T-cell (primary cell): Measurements from ENCODE around the gene HIF1A. TPM values are rescaled to one million over a fixed set of nuclear protein-coding genes. Genes with fewer than 3 reads are reported as not detected.
A peak's percentile ranks its signal among the peaks of the same experiment; 100 is the strongest.
"Not testable (repeated sequence)": the region's sequence is repeated elsewhere in the genome, so short reads cannot be mapped to it uniquely, and the experiment has no call there.

ENCODE experiments used
- ATAC-seq, 4 experiments: fragments of 200-7000 bp in 3 of 4; fragments of 150-1000 bp in 1 of 4; cut with Tn5 transposase; replicated peaks in 1 of 4; 1 replicate in 3 of 4; 2 replicates in 1 of 4; pipeline ENCODE4 v1.10.0; 2021; ENCODE audit warnings: moderate library complexity in 3 of 4, mild to moderate bottlenecking in 2 of 4, moderate number of reproducible peaks in 1 of 4
- CTCF ChIA-PET, 2 donors: fragments of 300-600 bp; sonication (Branson Sonifier 250); formaldehyde crosslinking; loops; one replicate each; lab custom pipeline; 2022; ENCODE audit warnings: antibody characterized with exemption in 2 of 2; lab: Charles Lee
- POLR2A ChIA-PET, 2 donors: fragments of 300-600 bp; sonication (Branson Sonifier 250); formaldehyde crosslinking; loops; one replicate each; lab custom pipeline; 2022; ENCODE audit warnings: antibody characterized with exemption in 2 of 2; lab: Charles Lee
- DNase-seq, 35 experiments: peaks; one replicate each; pipeline versions ENCODE4 v3.0.0 to v3.0.0-alpha.2; 2013 to 2023
- H3K27ac ChIP-seq: one replicate; pipeline ENCODE4 v1.5.1; 2013; ENCODE audit warnings: low read length
- H3K27me3 ChIP-seq, 2 experiments: replicated peaks in 1 of 2; 1 replicate in 1 of 2; 2 replicates in 1 of 2; pipeline versions ENCODE4 v1.6.1 to v1.7.0; 2013; ENCODE audit warnings: low read length in 1 of 2, mixed read lengths in 1 of 2; ENCODE audit not compliant: control insufficient read depth in 2 of 2, insufficient read depth in 2 of 2; ENCODE audit errors: extremely low read depth in 1 of 2
- H3K36me3 ChIP-seq, 2 donors: 1 replicate in 1 of 2; 2 replicates in 1 of 2; pipeline versions ENCODE4 v1.6.1 to v1.7.0; 2013; ENCODE audit warnings: low read length in 1 of 2; ENCODE audit not compliant: control insufficient read depth in 2 of 2, insufficient read depth in 1 of 2; ENCODE audit errors: extremely low read depth in 1 of 2
- H3K4me1 ChIP-seq, 2 experiments: 1 replicate in 1 of 2; 2 replicates in 1 of 2; pipeline versions ENCODE4 v1.6.1 to v1.7.0; 2013; ENCODE audit warnings: low read length in 2 of 2, mixed read lengths in 1 of 2; ENCODE audit not compliant: insufficient read depth in 2 of 2, control insufficient read depth in 1 of 2; ENCODE audit errors: extremely low read depth in 1 of 2
- H3K4me3 ChIP-seq, 2 donors: 1 replicate in 1 of 2; 2 replicates in 1 of 2; pipeline versions ENCODE4 v1.5.1 to v1.7.0; 2013; ENCODE audit warnings: mild to moderate bottlenecking in 2 of 2, low read length in 1 of 2, moderate library complexity in 1 of 2; ENCODE audit not compliant: control insufficient read depth in 1 of 2; ENCODE audit errors: extremely low read depth in 1 of 2
- H3K9me3 ChIP-seq: 2 replicates; pipeline ENCODE4 v1.7.0; 2013
- H3K27ac Mint-ChIP-seq, 2 donors: one replicate each; pipeline ENCODE4 v1.8.0; 2020 to 2021; ENCODE audit warnings: mild to moderate bottlenecking in 2 of 2, mixed read lengths in 2 of 2
- H3K27me3 Mint-ChIP-seq, 2 donors: one replicate each; pipeline ENCODE4 v1.8.0; 2021 to 2022; ENCODE audit warnings: mixed read lengths in 2 of 2
- H3K36me3 Mint-ChIP-seq: one replicate; pipeline ENCODE4 v1.8.0; 2021; ENCODE audit warnings: mixed read lengths
- H3K4me1 Mint-ChIP-seq, 3 donors: one replicate each; pipeline ENCODE4 v1.8.0; 2020 to 2022; ENCODE audit warnings: mixed read lengths in 3 of 3, mild to moderate bottlenecking in 1 of 3
- H3K4me3 Mint-ChIP-seq, 3 donors: one replicate each; pipeline ENCODE4 v1.8.0; 2020 to 2022; ENCODE audit warnings: mild to moderate bottlenecking in 3 of 3, mixed read lengths in 3 of 3, moderate library complexity in 3 of 3
- H3K9me3 Mint-ChIP-seq, 3 donors: one replicate each; pipeline ENCODE4 v1.8.0; 2020 to 2022; ENCODE audit warnings: mixed read lengths in 3 of 3
- WGBS: methylation state at CpG from one replicate; pipeline ENCODE4 v1.1.5; 2013; ENCODE audit warnings: missing lambda C conversion rate; ENCODE audit not compliant: insufficient coverage; 5-methylcytosine and 5-hydroxymethylcytosine counted together
- total RNA-seq, 35 experiments: library from RNA in 6 of 35; stranded (reverse) in 6 of 35; fragments of 120-200 nt in 1 of 35; gene quantifications; one replicate each; pipeline versions ENCODE4 v1.2.1 to v1.2.4 and lab custom pipeline; 2013 to 2026

The HIF1A gene
- total RNA-seq, 5 donors from 2014 or later (not counting 1 experiment from before 2014, with no cell fraction given), result 80.2 to 200 (median 87.8) TPM

- DNase-seq (no peak), ATAC-seq (no peak)
- peak overlapping the region; percentile 40 to 49 for H3K4me3 ChIP-seq
- no CpG with 5 or more reads among the region's 8 CpGs for WGBS
- peaks cover 8 to 20% (median 11%) of the 10 kb centered on the region in 3 donors for H3K4me1 Mint-ChIP-seq
- peaks cover 6% of the 10 kb centered on the region for H3K36me3 Mint-ChIP-seq
- no peak overlapping the region for H3K27ac ChIP-seq
- no peaks in the 10 kb centered on the region for H3K9me3 Mint-ChIP-seq
- peak overlapping the region in 1 of 2 donors; percentile 36 for H3K27ac Mint-ChIP-seq
- ChIA-PET CTCF (interaction anchor here in 1 of 2 donors (0.6 to 1.2 kb wide), 2 partner anchors 10 to 89 kb away, joined by 3 to 9 read pairs; partner anchors contain the start of gene SNAPC1), POLR2A (interaction anchor here in 1 of 2 donors (1.1 kb wide), 1 partner anchor 11 kb away, joined by 3 read pairs; the partner anchor contains the start of gene SNAPC1)
- peaks cover 0 to 4% of the 10 kb centered on the region in 2 donors for H3K36me3 ChIP-seq
- no peaks in the 10 kb centered on the region for H3K9me3 ChIP-seq
- H3K27me3 Mint-ChIP-seq, result no peaks in the 10 kb centered on the region
- H3K4me3 Mint-ChIP-seq, result peak overlapping the region; percentile 55 to 84 (median 72)
- peaks cover 0 to 3% of the 10 kb centered on the region in 2 experiments for H3K4me1 ChIP-seq
- no peaks in the 10 kb centered on the region for H3K27me3 ChIP-seq
Measured at GRCh38 chr14:61751475-61751989, 56.2 kb downstream of the HIF1A start.

GRCh38 chr14:61752626-61753025 is 57.3 kb downstream of the HIF1A start:
- H3K4me3 Mint-ChIP-seq, result no peak overlapping the region
- peaks cover 8 to 20% (median 11%) of the 10 kb centered on the region in 3 donors for H3K4me1 Mint-ChIP-seq
- no peaks in the 10 kb centered on the region for H3K9me3 Mint-ChIP-seq
- DNase-seq, result no peak
- H3K36me3 Mint-ChIP-seq, result no peaks in the 10 kb centered on the region
- Histone ChIP-seq H3K4me3 (no peak overlapping the region), H3K4me1 (peaks cover 0 to 3% of the 10 kb centered on the region in 2 experiments), H3K27ac (no peak overlapping the region), H3K27me3 (no peaks in the 10 kb centered on the region), H3K36me3 (no peaks in the 10 kb centered on the region), H3K9me3 (no peaks in the 10 kb centered on the region)
- H3K27me3 Mint-ChIP-seq, result no peaks in the 10 kb centered on the region
- ATAC-seq, result no peak
- H3K27ac Mint-ChIP-seq, result no peak overlapping the region
- ChIA-PET CTCF (interaction anchor here in 1 of 2 donors (0.5 to 0.6 kb wide), 2 partner anchors 99 to 366 kb away, joined by 3 read pairs; no protein-coding TSS in a partner anchor), POLR2A (interaction anchor here (0.5 to 1.6 kb wide), 6 partner anchors 9 to 123 kb away, joined by 3 to 9 read pairs (median 4); partner anchors contain the start of gene SNAPC1 (in 1 of the 2))
- 83% methylated on average over 1 of the region's 4 CpGs for WGBS

- H3K36me3 Mint-ChIP-seq, result no peaks in the 10 kb centered on the region
- ChIA-PET POLR2A (interaction anchor here in 1 of 2 donors (1.6 kb wide), 1 partner anchor 10 kb away, joined by 4 read pairs; no protein-coding TSS in a partner anchor), CTCF (interaction anchor here in 1 of 2 donors (0.6 kb wide), 1 partner anchor 474 kb away, joined by 3 read pairs; no protein-coding TSS in a partner anchor)
- no peaks in the 10 kb centered on the region for H3K27me3 Mint-ChIP-seq
- no peak for ATAC-seq
- H3K4me1 Mint-ChIP-seq, result peaks cover 8 to 20% (median 11%) of the 10 kb centered on the region in 3 donors
- no peaks in the 10 kb centered on the region for H3K9me3 ChIP-seq
- H3K4me3 ChIP-seq, result no peak overlapping the region
- no peak for DNase-seq
- no peaks in the 10 kb centered on the region for H3K36me3 ChIP-seq
- H3K27me3 ChIP-seq, result no peaks in the 10 kb centered on the region
- H3K4me3 Mint-ChIP-seq, result no peak overlapping the region
- H3K27ac Mint-ChIP-seq, result no peak overlapping the region
- no peaks in the 10 kb centered on the region for H3K9me3 Mint-ChIP-seq
- peaks cover 0 to 3% of the 10 kb centered on the region in 2 experiments for H3K4me1 ChIP-seq
- H3K27ac ChIP-seq, result no peak overlapping the region
Measured at GRCh38 chr14:61753631-61754030, 58.3 kb downstream of the HIF1A start.

- peaks cover 0 to 3% of the 10 kb centered on the region in 2 experiments for H3K4me1 ChIP-seq
- POLR2A ChIA-PET, result interaction anchor here in 1 of 2 donors (0.7 kb wide), 1 partner anchor 10 kb away, joined by 3 read pairs; no protein-coding TSS in a partner anchor
- no peak for ATAC-seq
- H3K36me3 ChIP-seq, result no peaks in the 10 kb centered on the region
- H3K4me3 ChIP-seq, result no peak overlapping the region
- no peaks in the 10 kb centered on the region for H3K9me3 ChIP-seq
- no peak for DNase-seq
- Mint-ChIP-seq H3K27ac (peak overlapping the region in 1 of 2 donors; percentile 1), H3K4me1 (peaks cover 8 to 16% (median 11%) of the 10 kb centered on the region in 3 donors), H3K36me3 (no peaks in the 10 kb centered on the region), H3K9me3 (no peaks in the 10 kb centered on the region), H3K27me3 (no peaks in the 10 kb centered on the region), H3K4me3 (no peak overlapping the region)
- no peak overlapping the region for H3K27ac ChIP-seq
- WGBS, result 85% methylated on average over 3 of the region's 5 CpGs
- CTCF ChIA-PET, result no interaction called here
- no peaks in the 10 kb centered on the region for H3K27me3 ChIP-seq
Measured at GRCh38 chr14:61754627-61755381, 59.5 kb downstream of the HIF1A start.

DNA sequence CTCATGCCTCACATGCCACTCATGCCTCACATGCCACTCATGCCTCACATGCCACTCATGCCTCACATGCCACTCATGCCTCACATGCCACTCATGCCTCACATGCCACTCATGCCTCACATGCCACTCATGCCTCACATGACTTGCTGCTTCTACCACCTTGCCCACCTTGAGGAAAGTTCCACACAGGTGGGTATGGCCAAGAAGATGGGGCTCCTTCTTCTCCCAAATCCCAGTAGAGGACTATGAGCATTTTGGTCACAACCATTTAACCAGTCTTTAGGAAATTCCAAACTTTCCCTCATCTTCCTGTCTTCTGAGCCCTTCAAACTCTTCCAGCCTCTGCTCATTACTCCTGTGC is 60.0 kb downstream of the HIF1A start:
- H3K27me3 Mint-ChIP-seq, H3K9me3 Mint-ChIP-seq, H3K36me3 ChIP-seq, DNase-seq, H3K4me3 Mint-ChIP-seq, ATAC-seq, H3K9me3 ChIP-seq, H3K4me1 ChIP-seq, H3K27me3 ChIP-seq, H3K27ac ChIP-seq, CTCF ChIA-PET, POLR2A ChIA-PET, H3K36me3 Mint-ChIP-seq, H3K27ac Mint-ChIP-seq, H3K4me3 ChIP-seq: not testable (repeated sequence)
- H3K4me1 Mint-ChIP-seq, result peaks cover 7 to 11% (median 7%) of the 10 kb centered on the region in 3 donors

- 100% methylated on average over 1 of the region's 2 CpGs for WGBS
- Mint-ChIP-seq H3K9me3 (no peaks in the 10 kb centered on the region), H3K36me3 (no peaks in the 10 kb centered on the region), H3K4me3 (no peak overlapping the region), H3K4me1 (peaks cover 2 to 8% (median 3%) of the 10 kb centered on the region in 3 donors), H3K27ac (no peak overlapping the region), H3K27me3 (no peaks in the 10 kb centered on the region)
- H3K36me3 ChIP-seq, result no peaks in the 10 kb centered on the region
- no peaks in the 10 kb centered on the region for H3K9me3 ChIP-seq
- ChIA-PET POLR2A (no interaction called here), CTCF (no interaction called here)
- H3K4me1 ChIP-seq, result peaks cover 0 to 3% of the 10 kb centered on the region in 2 experiments
- no peak for DNase-seq
- no peaks in the 10 kb centered on the region for H3K27me3 ChIP-seq
- H3K27ac ChIP-seq, result no peak overlapping the region
- ATAC-seq, result no peak
- H3K4me3 ChIP-seq, result no peak overlapping the region
Measured at GRCh38 chr14:61756135-61756534, 60.8 kb downstream of the HIF1A start.
